T-helper 2 cell treated with Interferon-gamma antibody and Interleukin-4, amounts not matched to agents 5 μg/mL and 100 μg/mL, for 36 hours (primary cell): Measurements from ENCODE around the gene FAM47C.
"Not testable (repeated sequence)": the region's sequence is repeated elsewhere in the genome, so short reads cannot be mapped to it uniquely, and the experiment has no call there.

ENCODE experiments used
- DNase-seq: peaks from one replicate; pipeline ENCODE4 v3.0.0; 2021; ENCODE audit warnings: low spot score
- H3K27ac Mint-ChIP-seq: one replicate; pipeline ENCODE4 v1.8.0; 2021; ENCODE audit warnings: mild to moderate bottlenecking, mixed read lengths
- H3K27me3 Mint-ChIP-seq: one replicate; pipeline ENCODE4 v1.8.0; 2021; ENCODE audit warnings: low read depth, mixed read lengths
- H3K36me3 Mint-ChIP-seq: one replicate; pipeline ENCODE4 v1.8.0; 2021; ENCODE audit warnings: low read depth, mixed read lengths
- H3K4me1 Mint-ChIP-seq: one replicate; pipeline ENCODE4 v1.8.0; 2021; ENCODE audit warnings: low read depth, mixed read lengths
- H3K4me3 Mint-ChIP-seq: one replicate; pipeline ENCODE4 v1.8.0; 2022; ENCODE audit warnings: mild to moderate bottlenecking, moderate library complexity, mixed read lengths
- H3K9me3 Mint-ChIP-seq: one replicate; pipeline ENCODE4 v1.8.0; 2021; ENCODE audit warnings: mixed read lengths

The FAM47C gene

GRCh38 chrX:37008182-37008581 is at the start of gene FAM47C:
Gene FAM47C (plus strand): TSS chrX:37008366. CDS start chrX:37008411, 45 bp downstream.
- H3K36me3 Mint-ChIP-seq, H3K27ac Mint-ChIP-seq, H3K9me3 Mint-ChIP-seq, H3K27me3 Mint-ChIP-seq, DNase-seq, H3K4me1 Mint-ChIP-seq, H3K4me3 Mint-ChIP-seq: not testable (repeated sequence)

DNA sequence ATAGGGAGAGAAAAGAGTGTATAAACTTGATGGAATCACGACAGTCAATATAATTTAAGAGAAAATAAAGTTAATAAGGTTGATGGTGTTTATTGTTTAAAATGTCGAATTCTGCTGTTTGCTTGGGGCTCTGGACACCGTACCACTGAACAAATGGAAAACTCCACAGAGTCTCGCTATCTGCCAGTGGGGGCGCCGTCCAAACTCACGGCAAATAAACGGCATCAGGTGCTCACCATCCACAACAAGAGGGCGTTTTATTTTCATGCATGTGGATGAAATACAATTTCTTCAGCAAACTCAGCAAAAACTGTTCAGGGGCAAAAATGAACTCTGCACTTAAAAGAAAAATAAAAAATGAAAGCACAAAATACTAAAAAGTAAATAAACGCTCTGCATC is 46.6 kb upstream of the FAM47C start:
- no peak overlapping the region for H3K27ac Mint-ChIP-seq
- no peaks in the 10 kb centered on the region for H3K36me3 Mint-ChIP-seq
- H3K9me3 Mint-ChIP-seq: no peaks in the 10 kb centered on the region
- peaks cover 17% of the 10 kb centered on the region for H3K27me3 Mint-ChIP-seq
- no peaks in the 10 kb centered on the region for H3K4me1 Mint-ChIP-seq
- no peak overlapping the region for H3K4me3 Mint-ChIP-seq
- DNase-seq: no peak

GRCh38 chrX:36963069-36963808 is 44.9 kb upstream of the FAM47C start:
- H3K27me3 Mint-ChIP-seq: peaks cover 10% of the 10 kb centered on the region
- H3K36me3 Mint-ChIP-seq: no peaks in the 10 kb centered on the region
- H3K9me3 Mint-ChIP-seq: no peaks in the 10 kb centered on the region

DNA sequence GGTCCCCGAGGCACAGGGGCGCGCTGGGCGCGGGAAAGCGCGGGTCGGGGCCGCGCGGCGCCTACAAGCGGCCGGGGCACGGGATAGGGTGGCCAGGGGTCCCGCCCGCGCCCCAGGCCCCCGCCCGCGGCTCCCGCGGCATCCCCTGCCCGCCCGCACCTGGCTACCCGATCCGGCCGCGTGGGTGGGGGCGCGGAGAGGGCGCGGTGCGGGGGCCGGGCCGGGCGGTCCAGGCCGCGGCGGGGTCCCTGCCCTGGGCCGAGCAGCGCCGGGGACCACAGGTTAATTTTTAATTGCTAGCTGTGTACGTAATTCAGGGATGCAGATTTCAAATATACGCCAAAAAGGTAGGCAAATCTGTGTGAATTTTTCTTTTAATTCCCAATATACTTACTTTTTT is 44.3 kb upstream of the FAM47C start:
- H3K4me1 Mint-ChIP-seq: no peaks in the 10 kb centered on the region
- H3K27me3 Mint-ChIP-seq: peaks cover 5% of the 10 kb centered on the region
- H3K9me3 Mint-ChIP-seq: no peaks in the 10 kb centered on the region
- DNase-seq: no peak
- no peak overlapping the region for H3K27ac Mint-ChIP-seq
- no peak overlapping the region for H3K4me3 Mint-ChIP-seq
- no peaks in the 10 kb centered on the region for H3K36me3 Mint-ChIP-seq

More at GRCh38 chrX:36963069-36963808, 44.9 kb upstream of the FAM47C start:
- H3K4me1 Mint-ChIP-seq: no peaks in the 10 kb centered on the region
- no peak overlapping the region for H3K27ac Mint-ChIP-seq
- DNase-seq: no peak
- H3K4me3 Mint-ChIP-seq: no peak overlapping the region

DNA sequence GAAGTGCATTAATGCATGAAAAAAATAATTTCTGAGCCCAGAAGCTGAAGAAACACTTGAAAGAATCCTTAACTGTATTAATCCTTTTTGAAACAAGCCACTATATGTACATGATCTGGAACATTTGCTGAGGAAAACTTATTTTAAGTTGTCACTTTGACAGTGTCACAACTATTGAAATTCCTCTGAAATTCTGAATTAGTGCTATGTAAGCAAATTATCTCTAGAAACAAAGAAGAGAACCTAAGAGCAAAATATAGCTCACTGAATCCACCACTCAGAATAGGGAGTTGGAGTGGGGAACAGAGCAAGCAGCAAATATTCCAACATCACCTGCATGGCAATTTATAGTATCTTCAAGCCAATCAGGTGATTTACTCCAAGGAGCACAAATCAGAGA is 34.6 kb upstream of the FAM47C start:
- H3K27ac Mint-ChIP-seq: no peak overlapping the region
- H3K27me3 Mint-ChIP-seq: no peaks in the 10 kb centered on the region
- no peak overlapping the region for H3K4me3 Mint-ChIP-seq
- H3K9me3 Mint-ChIP-seq: no peaks in the 10 kb centered on the region
- no peaks in the 10 kb centered on the region for H3K4me1 Mint-ChIP-seq
- DNase-seq: no peak
- H3K36me3 Mint-ChIP-seq: no peaks in the 10 kb centered on the region

DNA sequence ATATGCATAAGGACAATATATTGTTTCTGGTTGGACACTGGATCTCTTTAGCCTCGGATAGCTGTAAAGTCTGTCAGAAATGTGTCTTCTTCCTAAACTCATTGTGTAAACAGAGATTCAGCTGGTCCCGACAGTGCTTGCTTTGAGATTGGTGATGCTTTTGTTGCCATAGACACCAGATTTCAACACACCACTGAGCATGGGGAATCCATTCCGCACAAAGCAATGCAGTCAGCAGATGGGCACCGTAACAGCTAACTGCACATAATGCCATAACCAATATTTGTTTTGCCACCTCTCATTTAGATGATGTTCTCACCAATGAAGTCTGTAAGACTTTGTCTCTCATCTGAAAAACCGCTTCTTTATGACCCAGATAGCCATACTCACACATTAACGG is 33.3 kb upstream of the FAM47C start:
- Mint-ChIP-seq H3K9me3 (no peaks in the 10 kb centered on the region), H3K36me3 (no peaks in the 10 kb centered on the region), H3K4me3 (no peak overlapping the region), H3K27me3 (no peaks in the 10 kb centered on the region), H3K27ac (no peak overlapping the region), H3K4me1 (no peaks in the 10 kb centered on the region)
- DNase-seq: no peak

- Mint-ChIP-seq H3K9me3 (no peaks in the 10 kb centered on the region), H3K4me1 (no peaks in the 10 kb centered on the region), H3K4me3 (no peak overlapping the region), H3K27me3 (no peaks in the 10 kb centered on the region), H3K36me3 (no peaks in the 10 kb centered on the region), H3K27ac (no peak overlapping the region)
- no peak for DNase-seq
Observed at GRCh38 chrX:36978886-36979285, 29.3 kb upstream of the FAM47C start.

GRCh38 chrX:36983831-36984230 is 24.3 kb upstream of the FAM47C start:
- H3K27ac Mint-ChIP-seq: no peak overlapping the region

DNA sequence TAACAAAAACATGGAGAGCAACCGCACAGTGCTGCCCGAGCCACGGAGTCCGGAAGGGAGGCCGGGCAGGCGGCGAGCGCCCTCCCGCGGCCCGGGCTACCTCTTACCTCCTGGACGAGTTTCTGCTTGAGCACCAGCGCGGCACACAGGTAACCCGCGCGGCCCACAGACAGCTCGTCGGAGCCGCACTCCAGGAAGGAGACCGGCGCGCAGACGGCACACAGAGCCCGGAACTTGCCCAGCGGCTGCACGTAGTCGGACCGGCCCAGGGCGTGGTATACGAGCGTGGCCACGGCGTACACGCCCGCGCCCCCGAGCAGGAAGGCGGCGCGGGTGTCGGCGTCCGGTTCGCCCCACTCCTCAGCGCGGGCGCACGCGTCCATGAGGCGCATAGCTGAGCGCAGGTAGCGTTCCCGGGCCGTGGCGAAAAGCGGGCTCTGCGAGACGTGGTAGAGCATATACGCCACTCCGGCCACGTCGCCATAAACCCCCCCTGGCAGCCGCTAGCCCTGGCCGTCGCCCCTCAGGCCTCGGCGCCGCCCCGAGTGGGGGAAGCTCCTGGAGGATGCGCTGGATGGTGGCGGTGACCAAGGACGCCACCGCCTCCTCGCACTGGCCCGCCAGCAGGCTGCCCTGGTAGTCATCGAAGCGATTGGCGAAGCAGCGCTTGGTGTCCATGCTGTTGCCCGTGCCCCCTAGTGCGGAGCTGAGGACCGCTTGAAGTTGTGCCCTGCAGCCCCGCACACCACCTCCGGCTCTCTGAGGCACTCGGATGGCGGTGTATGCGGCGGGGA is 22.6 kb upstream of the FAM47C start:
- not testable (repeated sequence) for DNase-seq, H3K36me3 Mint-ChIP-seq, H3K27me3 Mint-ChIP-seq, H3K4me1 Mint-ChIP-seq, H3K9me3 Mint-ChIP-seq, H3K27ac Mint-ChIP-seq
- H3K4me3 Mint-ChIP-seq: peak overlapping the region; percentile 69

More at GRCh38 chrX:36983831-36984230, 24.3 kb upstream of the FAM47C start:
- DNase-seq: no peak
- Mint-ChIP-seq H3K4me1 (peaks cover 2% of the 10 kb centered on the region), H3K36me3 (no peaks in the 10 kb centered on the region), H3K4me3 (no peak overlapping the region), H3K9me3 (no peaks in the 10 kb centered on the region), H3K27me3 (peaks cover 6% of the 10 kb centered on the region)

DNA sequence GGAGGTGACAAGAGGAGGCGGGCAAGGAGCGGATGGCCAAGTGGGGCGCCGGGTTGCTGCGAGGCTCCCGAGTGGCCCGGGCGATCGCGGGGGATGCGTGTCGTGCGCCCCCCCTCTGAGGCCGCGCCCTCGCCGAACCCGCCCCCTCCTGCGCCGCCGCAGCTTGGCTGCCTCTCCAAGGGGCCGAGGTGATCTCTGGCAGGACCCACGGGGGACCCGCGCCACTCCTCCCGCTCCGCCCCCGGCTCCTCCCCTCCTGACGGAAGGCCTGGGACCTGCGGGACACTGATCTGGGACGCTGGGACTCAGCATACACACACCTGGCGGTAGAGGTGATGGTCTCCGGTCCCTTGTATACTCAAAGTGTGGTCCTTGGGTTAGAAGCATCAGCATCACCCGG is 21.9 kb upstream of the FAM47C start:
- no peak overlapping the region for H3K4me3 Mint-ChIP-seq
- peaks cover 2% of the 10 kb centered on the region for H3K4me1 Mint-ChIP-seq
- H3K27ac Mint-ChIP-seq: no peak overlapping the region
- H3K27me3 Mint-ChIP-seq: peaks cover 6% of the 10 kb centered on the region
- no peaks in the 10 kb centered on the region for H3K9me3 Mint-ChIP-seq
- no peaks in the 10 kb centered on the region for H3K36me3 Mint-ChIP-seq
- no peak for DNase-seq

DNA sequence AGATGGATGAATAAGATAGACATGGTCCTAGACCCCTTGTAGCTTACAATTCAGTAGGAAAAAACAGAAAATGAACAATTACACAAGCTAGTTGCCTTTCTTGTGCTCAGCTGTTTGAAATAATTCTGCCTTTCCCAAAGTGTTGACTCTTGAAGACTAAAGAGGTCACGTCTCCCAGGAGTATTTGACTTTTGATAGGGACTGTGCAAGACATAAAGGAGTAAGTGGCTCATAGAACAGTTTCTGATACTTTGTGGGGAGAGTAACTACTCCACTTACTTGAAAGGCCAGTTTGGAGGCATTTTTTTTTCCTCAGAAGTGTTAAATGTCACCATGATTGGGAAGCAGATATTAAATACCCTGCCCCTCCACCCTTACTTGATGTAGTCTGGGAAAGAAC is 21.0 kb upstream of the FAM47C start:
- not testable (repeated sequence) for H3K36me3 Mint-ChIP-seq, H3K4me1 Mint-ChIP-seq, H3K4me3 Mint-ChIP-seq, H3K27ac Mint-ChIP-seq, H3K27me3 Mint-ChIP-seq, H3K9me3 Mint-ChIP-seq, DNase-seq

- Mint-ChIP-seq H3K27ac (no peak overlapping the region), H3K9me3 (no peaks in the 10 kb centered on the region), H3K4me1 (no peaks in the 10 kb centered on the region), H3K4me3 (no peak overlapping the region), H3K27me3 (no peaks in the 10 kb centered on the region), H3K36me3 (no peaks in the 10 kb centered on the region)
- DNase-seq: no peak
Observed at GRCh38 chrX:37000140-37000539, 8.0 kb upstream of the FAM47C start.

GRCh38 chrX:37010496-37010895 is 2.3 kb downstream of the FAM47C start:
- Mint-ChIP-seq H3K4me3 (no peak overlapping the region), H3K4me1 (no peaks in the 10 kb centered on the region), H3K36me3 (no peaks in the 10 kb centered on the region), H3K27ac (no peak overlapping the region), H3K9me3 (no peaks in the 10 kb centered on the region), H3K27me3 (no peaks in the 10 kb centered on the region)
- no peak for DNase-seq

GRCh38 chrX:37034260-37034659 is 26.1 kb downstream of the FAM47C start:
- H3K27ac Mint-ChIP-seq, DNase-seq, H3K4me1 Mint-ChIP-seq, H3K36me3 Mint-ChIP-seq, H3K9me3 Mint-ChIP-seq, H3K27me3 Mint-ChIP-seq, H3K4me3 Mint-ChIP-seq: not testable (repeated sequence)
